IMR-90 (cell line): ENCODE measurements around the gene RXFP1. TPM values are rescaled to one million over a fixed set of nuclear protein-coding genes. Genes with fewer than 3 reads are reported as not detected.
A peak's percentile ranks its signal among the peaks of the same experiment; 100 is the strongest.

Experiments used
- ATAC-seq: fragments of 200-7000 bp; cut with Tn5 transposase; 2 replicates; pipeline ENCODE4 v1.9.1; 2020; ENCODE audit warnings: low read depth, mild to moderate bottlenecking, moderate library complexity
- BruUV-seq: library from RNA; stranded (reverse); fragments of 400-500 nt; replicated peaks from 2 replicates; lab custom pipeline; 2021; lab: Mats Ljungman, UMichigan
- CTCF ChIA-PET: fragments of 300-600 bp; formaldehyde crosslinking; extraction: SDS; loops from one replicate; lab custom pipeline; 2021; ENCODE audit warnings: antibody characterized with exemption; lab: Yijun Ruan, JAX
- POLR2A ChIA-PET: fragments of 300-600 bp; sonication (Branson Sonifier 250); formaldehyde crosslinking; loops from one replicate; lab custom pipeline; 2022; ENCODE audit warnings: antibody characterized with exemption; ENCODE audit not compliant: unreplicated experiment; lab: Charles Lee
- DNase-seq: peaks from one replicate; pipeline ENCODE4 v3.0.0; 2013
- H2AFZ ChIP-seq: replicated peaks from 2 replicates; pipeline ENCODE3; 2013; ENCODE audit warnings: low read length, mild to moderate bottlenecking; ENCODE audit not compliant: poor library complexity
- H2AK5ac ChIP-seq: 2 replicates; pipeline ENCODE4 v1.6.1; 2013; ENCODE audit warnings: low read depth, low read length, inconsistent platforms
- H2AK9ac ChIP-seq: replicated peaks from 2 replicates; pipeline ENCODE3; 2013; ENCODE audit warnings: mild to moderate bottlenecking, low read depth, low read length, moderate library complexity; ENCODE audit not compliant: poor library complexity
- H2BK120ac ChIP-seq: 2 replicates; pipeline ENCODE4 v1.6.1; 2013; ENCODE audit warnings: low read depth, low read length, inconsistent platforms
- H2BK15ac ChIP-seq: 3 replicates; pipeline ENCODE4 v1.6.1; 2013; ENCODE audit warnings: low read depth, low read length, inconsistent platforms
- H2BK20ac ChIP-seq: 2 replicates; pipeline ENCODE4 v1.6.1; 2013; ENCODE audit warnings: low read depth, mild to moderate bottlenecking, inconsistent platforms, low read length, moderate library complexity
- H2BK5ac ChIP-seq: 2 replicates; pipeline ENCODE4 v1.6.1; 2013; ENCODE audit warnings: mild to moderate bottlenecking, low read depth, low read length, inconsistent platforms; ENCODE audit not compliant: poor library complexity, severe bottlenecking
- H3K14ac ChIP-seq: replicated peaks from 2 replicates; pipeline ENCODE4 v1.6.1; 2013; ENCODE audit warnings: low read depth, low read length, inconsistent platforms
- H3K18ac ChIP-seq: 2 replicates; pipeline ENCODE4 v1.6.1; 2013; ENCODE audit warnings: low read depth, low read length, control low read depth
- H3K23ac ChIP-seq: 2 replicates; pipeline ENCODE4 v1.6.1; 2013; ENCODE audit warnings: low read depth, low read length, inconsistent platforms
- H3K27ac ChIP-seq: 2 replicates; pipeline ENCODE4 v1.5.1; 2013; ENCODE audit warnings: mild to moderate bottlenecking, control low read depth, low read length; ENCODE audit not compliant: insufficient read depth
- H3K27me3 ChIP-seq: 2 replicates; pipeline ENCODE4 v1.6.1; 2013; ENCODE audit warnings: low read length; ENCODE audit not compliant: control insufficient read depth, insufficient read depth
- H3K36me3 ChIP-seq: 2 replicates; pipeline ENCODE4 v1.6.1; 2013; ENCODE audit warnings: low read length, mixed read lengths; ENCODE audit not compliant: control insufficient read depth, insufficient read depth
- H3K4ac ChIP-seq: 2 replicates; pipeline ENCODE4 v1.6.1; 2013; ENCODE audit warnings: low read depth, low read length, inconsistent platforms
- H3K4me1 ChIP-seq: 2 replicates; pipeline ENCODE4 v1.6.1; 2013; ENCODE audit warnings: low read length, mixed read lengths; ENCODE audit not compliant: control insufficient read depth, insufficient read depth
- H3K4me2 ChIP-seq: 2 replicates; pipeline ENCODE4 v1.6.1; 2013; ENCODE audit warnings: low read depth, mild to moderate bottlenecking, control low read depth, low read length, moderate library complexity
- H3K4me3 ChIP-seq: 2 replicates; pipeline ENCODE4 v1.5.1; 2013; ENCODE audit warnings: low read depth, mild to moderate bottlenecking, control low read depth, low read length, moderate library complexity; ENCODE audit not compliant: insufficient read depth
- H3K56ac ChIP-seq: 2 replicates; pipeline ENCODE4 v1.6.1; 2013; ENCODE audit warnings: low read length, inconsistent platforms; ENCODE audit not compliant: insufficient read depth; ENCODE audit errors: extremely low read depth
- H3K79me1 ChIP-seq, 2 experiments: 2 replicates each; pipeline ENCODE4 v1.6.1; 2013; ENCODE audit warnings: low read length in 2 of 2, inconsistent platforms in 1 of 2, low read depth in 1 of 2
- H3K9ac ChIP-seq: 2 replicates; pipeline ENCODE4 v1.6.1; 2013; ENCODE audit warnings: low read depth, low read length, control low read depth
- H3K9me1 ChIP-seq: 2 replicates; pipeline ENCODE4 v1.6.1; 2013; ENCODE audit warnings: low read length, inconsistent platforms; ENCODE audit not compliant: insufficient read depth
- H3K9me3 ChIP-seq: 2 replicates; pipeline ENCODE4 v1.6.1; 2013; ENCODE audit warnings: low read length; ENCODE audit not compliant: control insufficient read depth, insufficient read depth
- H4K20me1 ChIP-seq: 2 replicates; pipeline ENCODE4 v1.6.1; 2013; ENCODE audit warnings: low read length, inconsistent platforms; ENCODE audit not compliant: insufficient read depth
- H4K5ac ChIP-seq: 2 replicates; pipeline ENCODE4 v1.6.1; 2013; ENCODE audit warnings: mild to moderate bottlenecking, low read depth, low read length, control low read depth
- H4K8ac ChIP-seq, 2 experiments: 2 replicates each; pipeline ENCODE4 v1.6.1; 2013; ENCODE audit warnings: low read depth in 2 of 2, low read length in 2 of 2, control low read depth in 1 of 2, inconsistent platforms in 1 of 2
- H4K91ac ChIP-seq: 2 replicates; pipeline ENCODE4 v1.6.1; 2013; ENCODE audit warnings: low read depth, low read length, inconsistent platforms; ENCODE audit not compliant: insufficient read depth
- BHLHE40 ChIP-seq: fragments of 150-350 bp; IDR thresholded peaks from 2 replicates; pipeline ENCODE4 v1.6.1; 2016; ENCODE audit warnings: mild to moderate bottlenecking, low read depth, low read length
- MAFK ChIP-seq: IDR thresholded peaks from 2 replicates; pipeline ENCODE4 v1.6.1; 2012; ENCODE audit warnings: low read depth, low read length, improper control_type of control experiment
- MAZ ChIP-seq: IDR thresholded peaks from 2 replicates; pipeline ENCODE4 v1.6.1; 2012; ENCODE audit warnings: low read depth, mild to moderate bottlenecking, low read length, improper control_type of control experiment, moderate library complexity, borderline replicate concordance
- RFX5 ChIP-seq: IDR thresholded peaks from 2 replicates; pipeline ENCODE4 v1.8.0; 2012; ENCODE audit warnings: low read depth, mild to moderate bottlenecking, low read length, moderate library complexity
- SMC3 ChIP-seq: fragments of 150-350 bp; IDR thresholded peaks from 2 replicates; pipeline ENCODE4 v1.6.1; 2016; ENCODE audit warnings: low read depth, mild to moderate bottlenecking, antibody characterized with exemption, low read length, moderate library complexity
- WGBS, 2 experiments: methylation state at CpG; one replicate each; pipeline versions ENCODE4 v1.1.5 to v1.1.7; 2013; ENCODE audit warnings: missing lambda C conversion rate in 2 of 2; ENCODE audit not compliant: insufficient read length in 1 of 2; ENCODE audit errors: extremely low coverage in 2 of 2; 5-methylcytosine and 5-hydroxymethylcytosine counted together
- dilution Hi-C: fragments of 300-500 bp; cut with HindIII; formaldehyde crosslinking; loops from one replicate; pipeline ENCODE4 v1.14.3; 2018; ENCODE audit warnings: low sequenced_read_pairs; ENCODE audit not compliant: unreplicated experiment
- in situ Hi-C: fragments of 300-500 bp; cut with MboI; formaldehyde crosslinking; loops from 3 replicates; pipeline ENCODE4 v1.14.3; 2019; ENCODE audit warnings: low sequenced_read_pairs, inconsistent platforms, mixed read lengths
- intact Hi-C: fragments of 100-400 bp; cut with micrococcal nuclease; formaldehyde crosslinking; loops from 2 replicates; pipeline ENCODE4 v1.10.0; 2022
- polyA plus RNA-seq, 3 experiments: library from polyadenylated mRNA; depleted of rRNA; stranded (reverse); fragments of >200 nt; gene quantifications; 2 replicates each; pipeline ENCODE4 v1.2.3, GENCODE V29; 2012; ENCODE audit warnings: low replicate concordance in 1 of 3
- total RNA-seq: library from RNA; depleted of rRNA; stranded (reverse); fragments of >200 nt; gene quantifications from 2 replicates; pipeline ENCODE4 v1.2.3, GENCODE V29; 2012
- TF ChIP-seq, protein P1 (sequence below): fragments of 150-350 bp; IDR thresholded peaks from 2 replicates; pipeline ENCODE4 v1.6.1; 2016; ENCODE audit warnings: low read depth, mild to moderate bottlenecking, low read length, moderate library complexity, borderline replicate concordance

Gene RXFP1
- total and polyA plus RNA-seq, 2 of the 4 experiments (the other 2 are of a cell fraction): not detected

GRCh38 chr4:158538176-158538575 is 16.5 kb downstream of the RXFP1 start:
- Histone ChIP-seq H3K27ac (no peak overlapping the region), H2AFZ (no peak overlapping the region), H3K4me1 (no peaks in the 10 kb centered on the region), H2BK15ac (no peak overlapping the region), H3K18ac (no peak overlapping the region), H3K9me1 (no peaks in the 10 kb centered on the region; the same call in 1 of the 2 replicates), H2BK20ac (no peak overlapping the region), H3K56ac (no peak overlapping the region), H3K4me3 (no peak overlapping the region), H4K20me1 (no peaks in the 10 kb centered on the region), H2AK5ac (no peak overlapping the region), H3K79me1 (no peaks in the 10 kb centered on the region), H3K23ac (no peak overlapping the region), H3K9me3 (no peaks in the 10 kb centered on the region), H2AK9ac (no peak overlapping the region), H2BK120ac (no peak overlapping the region), H3K36me3 (no peaks in the 10 kb centered on the region), H4K8ac (no peak overlapping the region), H4K5ac (no peak overlapping the region), H3K4ac (no peak overlapping the region), H2BK5ac (no peak overlapping the region), H3K4me2 (no peak overlapping the region), H3K27me3 (no peaks in the 10 kb centered on the region), H4K91ac (no peak overlapping the region), H3K9ac (no peak overlapping the region), H3K14ac (no peak overlapping the region)
- CTCF ChIA-PET: no interaction called here
- no peak; the same call in 1 of the 2 replicates for ATAC-seq
- in situ Hi-C loops: no loop called here
- no TSS peak for BruUV-seq
- WGBS, 2 experiments: 70% methylated on average over 2 of the region's 4 CpGs; no CpG with 5 or more reads in 1 of the 2 experiments
- TF ChIP-seq RFX5 (no peak), BHLHE40 (no peak), MAZ (no peak), SMC3 (no peak), MAFK (no peak)
- TF ChIP-seq, protein P1, sequence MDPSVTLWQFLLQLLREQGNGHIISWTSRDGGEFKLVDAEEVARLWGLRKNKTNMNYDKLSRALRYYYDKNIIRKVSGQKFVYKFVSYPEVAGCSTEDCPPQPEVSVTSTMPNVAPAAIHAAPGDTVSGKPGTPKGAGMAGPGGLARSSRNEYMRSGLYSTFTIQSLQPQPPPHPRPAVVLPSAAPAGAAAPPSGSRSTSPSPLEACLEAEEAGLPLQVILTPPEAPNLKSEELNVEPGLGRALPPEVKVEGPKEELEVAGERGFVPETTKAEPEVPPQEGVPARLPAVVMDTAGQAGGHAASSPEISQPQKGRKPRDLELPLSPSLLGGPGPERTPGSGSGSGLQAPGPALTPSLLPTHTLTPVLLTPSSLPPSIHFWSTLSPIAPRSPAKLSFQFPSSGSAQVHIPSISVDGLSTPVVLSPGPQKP: no peak
- dilution Hi-C loops: no loop called here
- POLR2A ChIA-PET: no interaction called here
- DNase-seq: peak; percentile 53
- intact Hi-C loops: no loop called here
